Fibroblast of the aortic adventitia (primary cell): ENCODE results near the gene OTUD4. TPM values are rescaled to one million over a fixed set of nuclear protein-coding genes. Genes with fewer than 3 reads are reported as not detected.
A peak's percentile ranks its signal among the peaks of the same experiment; 100 is the strongest.

Experiments
- DNase-seq: peaks from one replicate; pipeline ENCODE4 v3.0.0-alpha.2; 2010; ENCODE audit warnings: low read depth
- H3K4me3 ChIP-seq: 2 replicates; pipeline ENCODE4 v1.5.1; 2011; ENCODE audit warnings: low read depth, mild to moderate bottlenecking, control low read depth, low read length, moderate library complexity
- CTCF ChIP-seq: IDR thresholded peaks from 2 replicates; pipeline ENCODE4 v1.5.1; 2011; ENCODE audit warnings: mild to moderate bottlenecking, low read length, control low read depth, inconsistent platforms; ENCODE audit not compliant: insufficient read depth
- total RNA-seq: library from RNA; depleted of rRNA; stranded (reverse); fragments of >200 nt; gene quantifications from 2 replicates; pipeline ENCODE4 v1.2.3, GENCODE V29; 2012; ENCODE audit warnings: low replicate concordance

The OTUD4 gene
- total RNA-seq, 1 donor = 36.1 TPM

GRCh38 chr4:145189981-145190380 lies 9.6 kb upstream of the OTUD4 start:
- DNase-seq = peak; percentile 48
- no peak for TF ChIP-seq CTCF
- no peak overlapping the region for H3K4me3 ChIP-seq

- TF ChIP-seq CTCF = no peak
- DNase-seq = no peak
These were observed 6.3 kb upstream of the OTUD4 start for GRCh38 chr4:145186729-145187128.

GRCh38 chr4:145183581-145183980 lies 3.2 kb upstream of the OTUD4 start:
- no peak overlapping the region for H3K4me3 ChIP-seq
- TF ChIP-seq CTCF = no peak
- DNase-seq = no peak

More at GRCh38 chr4:145186729-145187128, 6.3 kb upstream of the OTUD4 start:
- H3K4me3 ChIP-seq = no peak overlapping the region

- DNase-seq = peak; percentile 36
- H3K4me3 ChIP-seq = no peak overlapping the region
- no peak for TF ChIP-seq CTCF
These were observed 2.6 kb upstream of the OTUD4 start for GRCh38 chr4:145183023-145183422.

- TF ChIP-seq CTCF = no peak
- H3K4me3 ChIP-seq = no peak overlapping the region
- no peak for DNase-seq
These were observed 1.8 kb upstream of the OTUD4 start for GRCh38 chr4:145182222-145182621.

GRCh38 chr4:145181091-145181501 lies 707 bp upstream of the OTUD4 start:
- no peak for TF ChIP-seq CTCF
- DNase-seq = peak; percentile 22
- peak overlapping the region; percentile 73 for H3K4me3 ChIP-seq

GRCh38 chr4:145179861-145180297 lies 510 bp downstream of the OTUD4 start:
- peak; percentile 22 for DNase-seq
- peak overlapping the region; percentile 73 for H3K4me3 ChIP-seq
